GM18502 (cell line): ENCODE results near the gene PKHD1.

Source experiments
- ATAC-seq: cut with Tn5 transposase; IDR thresholded peaks from one replicate; pipeline ENCODE4 v1.9.1; 2021; ENCODE audit warnings: mild to moderate bottlenecking; ENCODE audit not compliant: unreplicated experiment, poor library complexity

Gene PKHD1

GRCh38 chr6:51585264-51585663 lies 502.1 kb downstream of the PKHD1 start:
- ATAC-seq = no peak

- no peak for ATAC-seq
Measured at GRCh38 chr6:51584163-51584562, 503.2 kb downstream of the PKHD1 start.

GRCh38 chr6:51578994-51579393 lies 508.4 kb downstream of the PKHD1 start:
- no peak for ATAC-seq

- no peak for ATAC-seq
Measured at GRCh38 chr6:51578362-51578761, 509.1 kb downstream of the PKHD1 start.

GRCh38 chr6:51574040-51574439 lies 513.4 kb downstream of the PKHD1 start:
- ATAC-seq = no peak

- ATAC-seq = no peak
Measured at GRCh38 chr6:51571168-51571567, 516.2 kb downstream of the PKHD1 start.

GRCh38 chr6:51570168-51570921 lies 517.1 kb downstream of the PKHD1 start:
- ATAC-seq = no peak

- ATAC-seq = no peak
Measured at GRCh38 chr6:51569594-51569993, 517.8 kb downstream of the PKHD1 start.

- no peak for ATAC-seq
Measured at GRCh38 chr6:51568771-51569170, 518.6 kb downstream of the PKHD1 start.

GRCh38 chr6:51565472-51565871 lies 521.9 kb downstream of the PKHD1 start:
- no peak for ATAC-seq
